GM21528 (cell line): Measurements from ENCODE around the gene ACADVL.
"Not testable (repeated sequence)": the region's sequence is repeated elsewhere in the genome, so short reads cannot be mapped to it uniquely, and the experiment has no call there.

Experiments used
- ATAC-seq: cut with Tn5 transposase; IDR thresholded peaks from one replicate; pipeline ENCODE4 v1.9.1; 2021; ENCODE audit warnings: mild to moderate bottlenecking, moderate library complexity; ENCODE audit not compliant: unreplicated experiment, low FRiP score

The ACADVL gene

GRCh38 chr17:7219812-7220592 is at the start of gene ACADVL, which contains the start of gene DLG4:
Gene ACADVL (plus strand): TSS chr17:7219938. CDS start chr17:7219985, 47 bp downstream.
Gene DLG4 (minus strand): TSS chr17:7219836.
- ATAC-seq = peak; percentile 61

- ATAC-seq = not testable (repeated sequence)
Observed at GRCh38 chr17:7172522-7173191, 47.1 kb upstream of the ACADVL start.

DNA sequence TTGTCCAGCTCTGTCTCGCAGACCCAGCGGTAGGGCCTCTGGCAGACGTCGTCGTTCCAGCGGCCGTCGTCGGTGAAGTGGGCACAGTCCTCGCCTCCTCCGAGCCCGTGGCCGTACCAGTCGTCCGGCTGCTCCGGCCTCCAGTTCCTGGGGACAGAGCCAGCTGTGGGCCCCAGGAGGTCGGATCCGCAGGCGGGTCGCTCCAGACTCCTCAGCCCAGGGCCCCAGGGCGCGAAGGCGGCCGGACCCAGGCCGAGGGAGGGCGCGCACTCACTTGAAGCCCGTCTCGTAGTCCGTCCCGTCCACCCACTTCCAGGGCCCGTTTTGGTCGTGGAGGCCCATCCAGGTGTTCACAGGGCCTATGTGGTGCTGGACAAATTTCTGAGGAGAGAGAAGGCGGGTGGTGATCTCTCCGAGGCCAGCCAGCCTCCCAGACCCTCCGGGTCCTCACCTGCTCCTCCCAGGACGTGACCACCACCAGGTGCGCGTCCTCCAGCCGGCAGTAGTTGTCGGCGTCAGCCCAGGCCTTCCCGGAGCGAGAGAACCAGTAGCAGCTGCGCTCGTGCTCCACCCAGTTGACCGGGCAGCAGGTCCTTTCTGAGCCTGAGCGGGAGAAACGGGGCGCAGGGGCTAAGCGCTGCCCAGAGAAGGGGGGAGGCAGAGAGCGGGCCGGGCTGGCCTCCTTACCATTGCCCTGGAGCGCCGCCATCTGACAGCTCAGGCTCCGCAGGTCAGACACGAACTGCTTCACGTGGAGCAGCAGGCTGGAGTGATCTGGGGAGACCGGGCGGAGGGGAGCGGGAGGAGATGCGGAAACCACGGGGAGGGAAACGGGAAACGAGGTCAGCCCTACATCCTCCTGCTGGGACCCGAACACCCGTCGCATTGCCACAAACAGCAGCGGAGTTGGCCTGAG is 45.8 kb upstream of the ACADVL start:
- ATAC-seq = no peak

- ATAC-seq = no peak
Observed at GRCh38 chr17:7174603-7175326, 45.0 kb upstream of the ACADVL start.

DNA sequence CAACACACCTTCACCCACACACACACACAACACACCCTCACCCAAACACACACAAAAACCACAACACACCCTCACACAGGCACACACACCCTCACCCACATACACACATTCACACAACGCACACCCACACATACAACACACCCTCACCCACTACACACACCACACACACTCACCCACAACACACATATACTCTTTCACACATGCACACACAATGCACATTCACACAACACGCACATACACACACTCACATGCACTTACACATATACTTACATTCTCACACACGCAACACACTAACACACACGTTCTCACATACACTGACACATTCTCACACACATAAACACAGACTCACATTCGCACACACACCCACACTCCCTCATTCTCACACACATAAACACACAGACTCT is 44.4 kb upstream of the ACADVL start:
- no peak for ATAC-seq

DNA sequence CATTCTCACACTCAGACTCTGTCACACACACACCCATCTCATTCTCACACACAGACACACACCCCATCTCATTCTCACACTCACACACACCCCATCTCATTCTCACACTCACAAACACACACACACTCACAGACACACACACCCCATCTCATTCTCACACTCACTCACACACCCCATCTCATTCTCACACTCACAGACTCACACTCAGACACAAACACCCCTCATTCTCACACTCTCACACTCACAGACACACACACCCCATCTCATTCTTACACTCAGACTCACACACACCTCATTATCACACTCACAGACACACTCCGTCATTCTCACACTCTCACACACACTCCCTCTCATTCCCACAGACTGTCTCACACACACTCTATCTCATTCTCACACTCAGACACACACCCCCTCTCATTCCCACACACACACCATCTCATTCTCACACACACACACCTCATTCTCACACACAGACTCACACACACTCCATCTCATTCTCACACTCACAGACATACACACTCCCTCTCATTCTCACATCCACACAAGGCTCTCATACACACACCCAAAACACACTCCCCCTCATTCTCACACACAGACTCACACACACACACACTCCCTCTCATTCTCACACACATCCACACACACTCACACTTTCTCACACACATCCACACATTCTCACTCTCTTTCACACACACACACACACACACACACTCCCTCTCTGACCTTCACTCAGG is 43.5 kb upstream of the ACADVL start:
- no peak for ATAC-seq

DNA sequence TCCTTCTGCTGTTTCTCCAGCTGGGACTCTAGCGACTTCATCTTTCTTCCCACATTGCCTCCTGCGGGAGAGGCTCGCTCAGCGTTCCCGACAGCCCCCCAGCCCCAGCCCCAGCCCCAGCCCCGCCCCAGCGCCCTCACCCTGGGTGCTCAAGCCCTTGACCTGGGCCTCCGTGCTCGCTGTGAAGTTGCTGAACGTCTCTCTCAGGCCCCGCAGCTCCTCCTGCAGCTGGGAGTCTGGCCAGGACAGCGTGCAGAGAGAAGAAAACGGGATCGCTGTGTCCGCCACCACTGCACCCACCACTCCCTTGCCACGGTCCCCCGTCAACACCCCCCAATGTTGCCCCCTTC is 42.9 kb upstream of the ACADVL start:
- ATAC-seq = no peak

DNA sequence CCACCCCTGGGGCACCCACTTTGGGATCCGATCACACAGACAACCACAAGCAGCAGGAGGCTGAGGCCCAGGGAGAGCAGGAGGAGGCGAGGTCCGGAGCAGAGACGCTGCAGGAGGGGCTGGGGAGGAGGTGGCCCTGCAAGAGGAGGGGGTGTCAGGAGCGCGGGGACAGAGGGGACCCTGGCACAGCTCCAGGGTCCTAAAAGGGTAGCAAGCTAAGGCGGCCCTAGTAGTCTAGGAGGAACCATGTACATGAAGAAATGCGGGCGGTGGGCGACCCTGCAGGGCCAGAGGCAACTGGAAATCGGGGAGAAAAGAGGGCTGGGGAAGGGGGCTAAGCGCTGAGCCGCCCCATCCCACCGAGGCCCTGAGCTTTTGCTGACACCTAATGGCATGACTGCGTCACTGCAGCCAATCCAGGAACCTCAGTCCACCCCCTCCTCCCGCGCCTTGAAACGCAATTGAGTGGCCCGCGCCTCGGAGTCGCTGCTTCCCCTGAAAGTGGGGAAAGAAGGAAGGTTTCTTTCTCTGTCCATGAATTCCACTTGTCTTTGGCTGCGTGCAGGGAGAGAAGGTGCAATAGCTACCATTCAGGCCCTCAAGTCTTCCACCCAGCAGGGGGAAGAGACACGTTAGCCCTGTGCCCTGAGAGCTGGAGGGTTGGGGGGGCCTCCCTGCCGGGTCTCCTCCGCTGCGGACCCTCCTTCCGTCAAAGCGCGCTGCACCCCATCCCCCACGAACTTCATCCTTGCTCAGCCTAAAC is 42.4 kb upstream of the ACADVL start:
- ATAC-seq = no peak

DNA sequence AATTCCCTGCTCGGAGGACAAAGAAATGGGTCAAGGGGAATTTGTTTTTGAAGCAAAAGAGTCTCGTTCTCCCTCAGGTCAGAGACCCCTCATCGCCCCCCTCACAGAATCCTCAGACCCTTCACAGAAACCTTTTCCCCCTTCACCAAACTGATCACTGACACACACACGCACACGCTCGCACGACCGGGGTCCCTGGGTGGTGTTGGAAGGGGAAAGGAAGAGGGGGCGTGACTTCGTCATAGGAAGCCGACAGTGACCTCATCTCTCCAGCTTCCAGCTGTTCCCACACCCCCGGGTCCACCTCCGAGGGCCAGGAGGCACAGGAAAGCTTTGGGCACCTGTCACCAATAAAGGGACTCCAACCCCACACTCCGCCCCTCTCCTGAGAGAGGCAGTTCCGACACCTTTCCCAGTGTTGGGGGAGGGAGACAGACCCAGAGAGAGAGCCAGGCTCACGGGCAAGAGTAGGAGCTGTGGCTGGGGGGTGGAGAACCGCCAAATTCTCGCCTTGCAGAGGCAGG is 41.7 kb upstream of the ACADVL start:
- ATAC-seq = no peak

GRCh38 chr17:7178973-7179316 is 40.8 kb upstream of the ACADVL start:
- ATAC-seq = no peak

DNA sequence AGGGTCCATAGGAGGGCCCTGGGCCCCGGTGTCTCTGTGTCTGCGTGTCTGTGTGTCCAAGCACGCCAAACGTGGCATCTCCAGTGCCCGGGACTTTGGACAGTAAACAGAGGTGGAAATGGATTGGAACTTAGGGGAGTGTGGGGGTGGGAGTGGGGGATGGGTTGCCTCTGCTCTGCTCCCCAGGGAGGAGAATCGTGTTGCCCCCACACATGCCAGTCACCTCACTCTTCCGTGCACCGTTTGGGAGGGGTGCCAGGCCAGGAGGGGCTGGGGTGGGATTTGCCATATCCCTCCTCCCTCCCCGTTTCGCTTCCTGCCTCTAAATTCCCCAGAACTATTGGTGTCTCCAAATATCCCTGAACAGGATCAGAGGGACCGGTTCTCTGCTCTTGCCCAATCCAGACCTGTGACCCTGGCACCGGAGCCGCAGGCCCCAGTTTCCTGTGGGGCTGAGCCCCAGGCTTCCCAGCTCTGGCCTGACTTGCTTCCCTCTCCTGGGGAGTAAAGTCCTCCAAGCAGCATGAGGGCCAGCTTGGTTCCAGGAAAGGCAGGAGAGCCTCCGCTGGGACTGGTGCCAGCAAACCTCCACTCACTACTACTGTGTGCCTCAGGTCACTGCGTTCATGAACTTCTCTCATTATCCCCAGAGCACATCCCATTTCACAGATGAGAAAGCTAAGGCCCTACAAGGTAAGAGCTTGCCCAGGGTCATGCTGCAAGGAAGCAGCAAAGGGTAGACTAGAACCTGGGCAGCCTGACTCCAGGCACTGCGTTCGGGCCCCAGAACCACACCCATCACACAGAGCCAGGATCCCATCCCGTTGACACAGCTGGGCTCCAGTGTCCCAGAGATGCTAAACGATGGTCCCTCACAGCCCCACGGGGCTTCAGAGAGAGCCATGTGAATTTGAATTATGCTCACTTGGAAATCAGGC is 40.2 kb upstream of the ACADVL start, which contains the start of gene ASGR1:
Gene ASGR1 (minus strand): TSS at position 54 of the 938 bp plus-strand sequence. CDS start 807 bp downstream, outside the sequence.
- ATAC-seq = no peak

- not testable (repeated sequence) for ATAC-seq
Observed at GRCh38 chr17:7182101-7182500, 37.6 kb upstream of the ACADVL start.

DNA sequence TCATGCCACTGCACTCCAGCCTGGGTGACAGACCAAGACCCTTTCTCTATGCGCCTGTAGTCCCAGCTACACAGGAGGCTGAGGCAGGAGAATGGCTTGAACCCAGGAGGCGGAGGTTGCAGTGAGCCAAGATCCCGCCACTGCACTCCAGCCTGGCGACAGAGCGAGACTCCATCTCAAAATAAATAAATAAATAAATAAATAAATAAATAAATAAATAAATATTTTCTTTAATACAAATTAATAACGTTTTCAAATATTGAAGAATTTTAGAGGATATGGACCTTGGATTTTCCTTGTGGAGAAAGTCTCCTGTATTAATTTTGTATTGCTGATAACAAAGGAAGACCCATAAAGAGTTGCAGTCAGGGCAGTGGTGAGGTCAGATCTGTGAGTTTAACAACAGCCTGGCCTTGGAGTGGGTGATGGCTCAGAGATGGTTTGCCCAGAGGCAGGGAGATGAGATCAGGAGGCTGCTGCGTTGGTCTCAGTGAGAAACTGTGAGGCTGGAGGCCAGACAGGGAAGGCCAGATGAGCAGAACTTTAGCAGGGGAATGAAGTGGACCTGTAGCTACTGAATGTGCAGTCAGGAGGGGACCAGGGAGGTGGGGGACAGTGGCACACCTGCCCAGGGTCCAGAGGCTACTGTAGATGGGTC is 36.2 kb upstream of the ACADVL start:
- ATAC-seq = no peak

- no peak for ATAC-seq
Observed at GRCh38 chr17:7184091-7184488, 35.6 kb upstream of the ACADVL start.

DNA sequence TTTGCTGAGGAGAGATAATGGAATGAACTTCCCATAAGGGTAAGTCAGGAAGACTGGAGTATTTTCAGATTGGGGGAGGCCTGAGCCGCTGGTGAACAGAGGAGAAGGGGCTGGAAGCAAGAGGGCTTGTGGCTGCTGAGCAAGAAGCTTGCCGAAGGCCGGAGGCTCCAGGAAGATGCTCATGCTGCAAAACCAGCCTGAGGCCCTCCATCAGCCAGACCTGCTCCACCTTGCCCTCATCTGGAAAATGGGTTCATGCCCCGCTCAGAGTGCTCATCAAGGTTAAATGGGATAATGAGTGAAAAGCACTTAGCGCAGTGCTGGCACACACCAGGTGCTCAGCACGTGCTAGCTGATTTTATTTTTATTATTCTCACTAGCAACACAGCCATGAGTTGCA is 35.1 kb upstream of the ACADVL start:
- ATAC-seq = no peak

- no peak for ATAC-seq
Observed at GRCh38 chr17:7186241-7186640, 33.5 kb upstream of the ACADVL start.

DNA sequence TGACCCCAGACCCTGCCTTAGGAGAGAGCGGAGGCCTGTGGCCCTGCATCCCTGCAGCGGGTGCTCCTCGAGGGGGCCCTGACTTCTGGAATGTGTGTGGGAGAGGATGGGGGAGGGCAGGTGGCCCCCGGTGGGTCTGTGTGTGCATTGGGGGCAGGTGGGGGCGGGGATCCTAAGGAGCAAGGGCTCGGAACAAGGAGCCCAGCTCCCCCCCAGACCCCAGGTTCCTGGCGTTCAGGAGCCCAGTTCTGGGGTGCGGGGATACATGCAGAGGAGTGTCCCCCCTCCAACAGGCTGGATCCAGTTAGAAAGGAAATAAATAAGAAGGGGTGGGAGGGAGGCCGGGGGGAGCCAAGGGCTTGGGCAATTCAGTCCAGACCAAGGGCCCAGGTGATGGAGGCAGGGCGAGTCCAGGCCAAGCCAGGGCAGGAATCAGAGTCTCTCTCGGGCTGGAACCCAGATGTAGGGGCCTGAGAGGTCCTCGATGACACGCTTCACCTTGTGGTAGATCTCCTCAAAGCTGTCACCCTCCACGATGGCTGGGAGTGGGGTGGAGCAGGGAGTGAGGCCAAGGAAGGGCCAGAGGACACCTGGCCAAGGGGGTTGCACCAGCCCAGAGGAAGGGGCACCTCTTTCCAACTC is 29.3 kb upstream of the ACADVL start:
- no peak for ATAC-seq
